ENCODE data around the gene THRB.
A peak's percentile ranks its signal among the peaks of the same experiment; 100 is the strongest.

THRB gene

GRCh38 chr3:24365168-24365567, 129.5 kb downstream of the THRB start (continued):
- TF ChIP-seq MYNN (tag by site-specific recombination; IDR thresholded peaks at IDR 0.05; ENCODE audit: borderline replicate concordance) = no peak
- no peak for TF ChIP-seq ZNF488 (tag by site-specific recombination; IDR thresholded peaks at IDR 0.05)
- no peak for TF ChIP-seq ZBTB7A (tag by site-specific recombination; IDR thresholded peaks at IDR 0.05; ENCODE audit: low read depth)
- TF ChIP-seq ZNF747 (tag by site-specific recombination; IDR thresholded peaks at IDR 0.05) = no peak
- peak; percentile 75 for TF ChIP-seq INSM2 (tag by site-specific recombination; IDR thresholded peaks at IDR 0.05)
- peak; percentile 99 for TF ChIP-seq PRDM6 (tag by site-specific recombination; IDR thresholded peaks at IDR 0.05)
- no peak for TF ChIP-seq ZNF433 (tag by site-specific recombination; IDR thresholded peaks at IDR 0.05; ENCODE audit: low read depth)
- TF ChIP-seq SALL2 (tag by site-specific recombination; IDR thresholded peaks at IDR 0.05; ENCODE audit: borderline replicate concordance) = no peak
- TF ChIP-seq ZNF391 (tag by site-specific recombination; IDR thresholded peaks at IDR 0.05; ENCODE audit: borderline replicate concordance, low read depth) = peak; percentile 49; the same call in 1 of the 2 replicates
- TF ChIP-seq ZNF148 (tag by site-specific recombination; IDR thresholded peaks at IDR 0.05; ENCODE audit: borderline replicate concordance) = no peak
- no peak for TF ChIP-seq ZNF133 (tag by site-specific recombination; IDR thresholded peaks at IDR 0.05)
- TF ChIP-seq SCRT2 (tag by site-specific recombination; IDR thresholded peaks at IDR 0.05) = no peak
- no peak for TF ChIP-seq SETDB1 (IDR thresholded peaks at IDR 0.05; ENCODE audit: insufficient read length, low read length)
- TF ChIP-seq ZNF548 (tag by site-specific recombination; IDR thresholded peaks at IDR 0.05) = no peak
- TF ChIP-seq ZNF132 (tag by site-specific recombination; IDR thresholded peaks at IDR 0.05; ENCODE audit: borderline replicate concordance) = no peak
- no peak for TF ChIP-seq ZNF555 (tag by site-specific recombination; conservative IDR thresholded peaks at IDR 0.05)
- no peak for TF ChIP-seq ZNF324 (tag by site-specific recombination; IDR thresholded peaks at IDR 0.05)
- peak; percentile 74 for TF ChIP-seq ZBTB8A (tag by site-specific recombination; IDR thresholded peaks at IDR 0.05)
- TF ChIP-seq ZNF558 (tag by site-specific recombination; IDR thresholded peaks at IDR 0.05) = 0 out of 2 replicates have a peak, but pooled peaks have one; percentile 28
- TF ChIP-seq ZNF169 (tag by site-specific recombination; IDR thresholded peaks at IDR 0.05) = no peak
- no peak for TF ChIP-seq ZNF473 (tag by site-specific recombination; IDR thresholded peaks at IDR 0.05)
- no peak for TF ChIP-seq ZFP37 (tag by site-specific recombination; IDR thresholded peaks at IDR 0.05)
- TF ChIP-seq ZNF146 (tag by site-specific recombination; IDR thresholded peaks at IDR 0.05) = no peak
- TF ChIP-seq GLI2 (tag by site-specific recombination; IDR thresholded peaks at IDR 0.05; ENCODE audit: borderline replicate concordance, low read depth) = peak; percentile 92
- no peak for TF ChIP-seq ZNF266 (tag by site-specific recombination; IDR thresholded peaks at IDR 0.05; ENCODE audit: low read depth)
- peak; percentile 93 for TF ChIP-seq ZXDB (tag by site-specific recombination; IDR thresholded peaks at IDR 0.05)
- peak; percentile 59 for TF ChIP-seq GLIS1 (tag by site-specific recombination; IDR thresholded peaks at IDR 0.05)
- no peak for TF ChIP-seq ZNF530 (tag by site-specific recombination; IDR thresholded peaks at IDR 0.05; ENCODE audit: low read depth)
- TF ChIP-seq HOXC10 (CRISPR knock-in tag; IDR thresholded peaks at IDR 0.05) = no peak
- no peak for TF ChIP-seq ZBTB1 (tag by site-specific recombination; IDR thresholded peaks at IDR 0.05)
- no peak for TF ChIP-seq ZNF623 (tag by site-specific recombination; IDR thresholded peaks at IDR 0.05)
- no peak for TF ChIP-seq ZNF585B (tag by site-specific recombination; IDR thresholded peaks at IDR 0.05)
